Ovary (tissue), 9 donors: ENCODE measurements around the gene NCOR1. TPM values are rescaled to one million over a fixed set of nuclear protein-coding genes. Genes with fewer than 3 reads are reported as not detected.

Source experiments
- DNase-seq, 5 donors: peaks; one replicate each; pipeline ENCODE4 v3.0.0-alpha.2; 2019 to 2020
- H3K27ac ChIP-seq, 2 donors: fragments of 200-600 bp; one replicate each; pipeline versions ENCODE4 v1.5.1 to v1.8.0; 2019 to 2022
- H3K27me3 ChIP-seq: fragments of 200-600 bp; one replicate; pipeline ENCODE4 v1.8.0; 2022
- H3K36me3 ChIP-seq: fragments of 200-600 bp; sonication (generic); one replicate; pipeline ENCODE4 v1.5.1; 2019
- H3K4me1 ChIP-seq: one replicate; pipeline ENCODE4 v1.8.1; 2013; ENCODE audit warnings: mild to moderate bottlenecking, moderate library complexity; ENCODE audit not compliant: insufficient read depth
- H3K4me3 ChIP-seq: fragments of 200-600 bp; sonication (generic); one replicate; pipeline ENCODE4 v1.5.1; 2017
- H3K9me3 ChIP-seq, 2 donors: fragments of 200-600 bp in 1 of 2; sonication (generic) in 1 of 2; one replicate each; pipeline versions ENCODE4 v1.5.1 to v1.8.1; 2013 to 2019; ENCODE audit warnings: mild to moderate bottlenecking in 1 of 2, moderate library complexity in 1 of 2
- CTCF ChIP-seq, 3 donors: fragments of 450-650 bp in 2 of 3; fragments of 200-600 bp in 1 of 3; IDR thresholded peaks; one replicate each; pipeline versions ENCODE4 v1.5.1 to v1.8.0; 2016 to 2022; ENCODE audit warnings: antibody characterized with exemption in 3 of 3, mild to moderate bottlenecking in 1 of 3
- EP300 ChIP-seq: sonication (generic); formaldehyde crosslinking; IDR thresholded peaks from one replicate; pipeline ENCODE4 v1.6.1; 2017; ENCODE audit warnings: antibody characterized with exemption
- POLR2A ChIP-seq: fragments of 450-650 bp; IDR thresholded peaks from one replicate; pipeline ENCODE4 v1.6.1; 2017; ENCODE audit warnings: antibody characterized with exemption, mild to moderate bottlenecking, moderate library complexity
- WGBS, 3 donors: extraction: QIAGEN DNeasy Blood & Tissue Kit in 1 of 3; methylation state at CpG; one replicate each; pipeline versions ENCODE4 v1.1.5 to v1.1.7; 2013 to 2017; 5-methylcytosine and 5-hydroxymethylcytosine counted together
- intact Hi-C, 4 donors: fragments of 100-400 bp; cut with DNase I; formaldehyde crosslinking; loops; one replicate each; pipeline versions ENCODE4 v1.11.0 to v1.15.1; 2022 to 2023
- polyA plus RNA-seq, 2 donors: library from polyadenylated mRNA; stranded (reverse); fragments of 200-250 nt in 1 of 2; fragments of 350-450 nt in 1 of 2; fragmentation: Illumina TruSeq in 1 of 2; extraction: RNeasy Lipid Tissue Mini Kit (QIAGEN cat#74804) in 1 of 2; gene quantifications; one replicate each; pipeline ENCODE4 v1.2.3, GENCODE V29; 2013 to 2014
- total RNA-seq, 7 donors: library from RNA; depleted of rRNA in 2 of 7; stranded (reverse); fragments of >200 nt in 2 of 7; fragmentation: NEBNext Ultra II Directional in 3 of 7; extraction: Animal tissue kit (Norgen Biotek cat#: 25700) in 3 of 7; gene quantifications; one replicate each; pipeline versions ENCODE4 v1.1.0 to v1.2.4, GENCODE V29; 2016 to 2023
- donor health status: DM: no; HTN: no; CAD: no; lungs with moderate emphysema.
- donor health status: DM: no; HTN: no; CAD: no.
- donor health status: Bipolar disorder and iron deficiency.
- donor health status: DM: yes; HTN: yes; CAD: no.
- donor health status: DM: no; HTN: no; CAD: no.
- donor health status: DM: yes; HTN: yes; CAD: no.

The NCOR1 gene
- total and polyA plus RNA-seq, 9 donors = 32.4 to 142 (median 110) TPM

GRCh38 chr17:16037636-16038035 is 177.7 kb downstream of the NCOR1 start:
- Histone ChIP-seq H3K4me1 (peaks cover 4% of the 10 kb centered on the region), H3K4me3 (no peak overlapping the region), H3K27me3 (no peaks in the 10 kb centered on the region), H3K27ac (no peak overlapping the region), H3K36me3 (no peaks in the 10 kb centered on the region), H3K9me3 (no peaks in the 10 kb centered on the region)
- TF ChIP-seq CTCF (IDR thresholded peaks at IDR 0.05) = no peak
- no peak for TF ChIP-seq POLR2A
- DNase-seq = no peak
- intact Hi-C loops = no loop called here

- Histone ChIP-seq H3K27me3 (no peaks in the 10 kb centered on the region), H3K36me3 (no peaks in the 10 kb centered on the region), H3K4me3 (no peak overlapping the region), H3K9me3 (no peaks in the 10 kb centered on the region), H3K27ac (no peak overlapping the region), H3K4me1 (peaks cover 1% of the 10 kb centered on the region)
- 95 to 100% (median 98%) methylated on average over 2 of the region's 2 CpGs for WGBS, 3 donors
- TF ChIP-seq CTCF (IDR thresholded peaks at IDR 0.05) (no peak), POLR2A (no peak), EP300 (no peak)
- intact Hi-C loops = no loop called here
- no peak for DNase-seq
Observed at GRCh38 chr17:16036261-16036660, 179.1 kb downstream of the NCOR1 start.

- no peak overlapping the region for H3K27ac ChIP-seq
- no peak overlapping the region for H3K4me3 ChIP-seq
- WGBS, 3 donors = 96 to 97% (median 97%) methylated on average over 7 of the region's 7 CpGs
- H3K4me1 ChIP-seq = no peaks in the 10 kb centered on the region
- H3K27me3 ChIP-seq = no peaks in the 10 kb centered on the region
- TF ChIP-seq CTCF (IDR thresholded peaks at IDR 0.05) (no peak), POLR2A (no peak), EP300 (no peak)
- H3K36me3 ChIP-seq = no peaks in the 10 kb centered on the region
- intact Hi-C loops = no loop called here
- no peaks in the 10 kb centered on the region for H3K9me3 ChIP-seq
- no peak for DNase-seq
Observed at GRCh38 chr17:16033729-16034349, 181.5 kb downstream of the NCOR1 start.

DNA sequence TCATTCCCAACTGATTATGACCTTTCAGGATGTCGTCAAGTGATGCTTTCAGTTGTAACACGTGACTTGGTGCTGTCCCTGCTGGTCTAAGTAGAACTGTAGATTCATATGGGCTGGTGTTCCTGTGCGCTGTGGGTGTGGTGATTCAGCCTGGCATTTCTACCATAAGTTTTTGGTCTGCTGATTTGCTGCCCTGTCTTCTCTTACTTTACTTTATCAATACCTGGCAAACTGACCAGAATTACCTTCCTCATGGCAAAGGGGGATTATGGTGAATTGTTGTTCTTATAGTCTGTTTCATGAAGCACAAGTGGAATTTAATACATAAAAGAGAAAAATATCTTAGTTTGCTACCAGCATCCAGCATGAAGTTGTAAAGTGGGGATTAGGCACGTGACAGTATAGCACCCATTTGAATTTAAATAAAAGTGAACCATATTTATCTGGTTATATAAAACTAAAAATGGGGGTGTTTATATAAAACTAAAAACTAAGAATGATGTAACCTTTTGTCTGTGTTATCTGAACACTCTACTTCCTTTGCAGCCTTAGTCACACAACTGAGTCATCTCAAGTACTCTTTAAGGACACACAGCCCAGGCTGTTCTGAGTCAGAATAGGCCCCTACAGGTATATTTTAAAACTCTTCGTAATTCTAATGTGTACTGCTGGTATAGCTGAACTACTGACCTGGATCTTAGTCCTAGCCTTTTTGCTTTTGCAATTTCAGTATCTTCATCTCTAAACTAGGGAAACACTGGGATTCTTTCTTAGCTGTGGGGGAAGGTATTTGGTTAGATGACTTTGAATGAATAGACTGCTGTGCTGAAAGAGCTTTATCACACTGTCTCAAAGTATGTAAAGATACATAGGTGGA is 187.4 kb downstream of the NCOR1 start:
- Histone ChIP-seq H3K36me3 (no peaks in the 10 kb centered on the region), H3K27me3 (no peaks in the 10 kb centered on the region), H3K9me3 (no peaks in the 10 kb centered on the region), H3K4me1 (no peaks in the 10 kb centered on the region), H3K4me3 (no peak overlapping the region), H3K27ac (no peak overlapping the region)
- no peak for DNase-seq
- WGBS, 3 donors = 79 to 84% (median 81%) methylated on average over 5 of the region's 5 CpGs
- TF ChIP-seq CTCF (IDR thresholded peaks at IDR 0.05) (no peak), POLR2A (no peak), EP300 (no peak)
- intact Hi-C loops = no loop called here
